Inflammatory macrophage (primary cell): ENCODE measurements around the gene KRTAP12-4.

Experiments
- DNase-seq, 2 donors: peaks; one replicate each; pipeline ENCODE4 v3.0.0-alpha.2; 2020 to 2022

KRTAP12-4 gene

DNA sequence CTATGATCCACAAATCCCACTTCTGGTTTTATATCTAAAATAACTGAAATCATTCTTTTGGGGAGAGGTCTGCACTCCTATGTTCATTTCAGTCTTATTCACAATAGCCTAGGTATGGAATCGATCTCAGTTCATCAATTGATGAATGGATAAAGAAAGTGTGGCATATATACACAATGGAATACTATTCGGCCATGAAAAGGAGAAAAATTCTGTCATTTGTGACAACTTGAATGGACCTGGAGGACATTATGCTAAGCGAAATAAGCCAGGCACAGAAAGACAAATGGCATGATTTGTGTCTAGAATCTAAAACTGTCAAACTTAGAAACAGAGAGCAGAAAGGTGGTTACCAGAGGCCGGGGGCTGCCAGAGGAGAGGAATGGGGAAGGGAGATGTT lies 48.0 kb downstream of the KRTAP12-4 start:
- DNase-seq, result no peak
